ENCODE measurements around the gene LPAR1.

DNA sequence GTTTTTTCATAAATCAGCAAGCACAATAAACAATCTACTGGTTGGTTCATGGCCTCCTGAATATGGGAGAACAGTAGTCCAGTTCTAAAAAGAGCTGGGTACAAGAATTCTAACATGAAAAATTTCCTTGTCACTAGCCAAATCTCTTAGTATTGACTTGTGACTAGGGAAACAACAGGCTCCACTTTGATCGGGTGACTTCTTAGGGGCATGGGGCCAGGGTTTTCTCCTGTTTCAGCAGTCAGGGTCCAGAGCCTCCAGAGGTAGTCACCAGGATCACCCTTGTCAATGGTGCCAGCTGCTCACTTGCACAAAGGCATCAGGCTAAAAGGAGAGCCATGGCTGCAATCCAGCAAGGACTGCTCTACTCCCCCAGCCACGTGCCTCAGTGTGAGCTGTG, 38.1 kb downstream of the LPAR1 start:
- TF ChIP-seq CTCF (IDR thresholded peaks at IDR 0.05; ENCODE audit: insufficient read depth, low read length): no peak
- TF ChIP-seq POLR2AphosphoS5 (IDR thresholded peaks at IDR 0.05; ENCODE audit: low read depth): no peak
